ENCODE measurements around the gene CREB3L2.

The CREB3L2 gene

GRCh38 chr7:137898839-137899721, 102.8 kb downstream of the CREB3L2 start:
- DNase-seq (ENCODE audit: low spot score), result peak; percentile 75

GRCh38 chr7:137895301-137896221, 106.3 kb downstream of the CREB3L2 start:
- no peak for DNase-seq (ENCODE audit: low spot score)

DNA sequence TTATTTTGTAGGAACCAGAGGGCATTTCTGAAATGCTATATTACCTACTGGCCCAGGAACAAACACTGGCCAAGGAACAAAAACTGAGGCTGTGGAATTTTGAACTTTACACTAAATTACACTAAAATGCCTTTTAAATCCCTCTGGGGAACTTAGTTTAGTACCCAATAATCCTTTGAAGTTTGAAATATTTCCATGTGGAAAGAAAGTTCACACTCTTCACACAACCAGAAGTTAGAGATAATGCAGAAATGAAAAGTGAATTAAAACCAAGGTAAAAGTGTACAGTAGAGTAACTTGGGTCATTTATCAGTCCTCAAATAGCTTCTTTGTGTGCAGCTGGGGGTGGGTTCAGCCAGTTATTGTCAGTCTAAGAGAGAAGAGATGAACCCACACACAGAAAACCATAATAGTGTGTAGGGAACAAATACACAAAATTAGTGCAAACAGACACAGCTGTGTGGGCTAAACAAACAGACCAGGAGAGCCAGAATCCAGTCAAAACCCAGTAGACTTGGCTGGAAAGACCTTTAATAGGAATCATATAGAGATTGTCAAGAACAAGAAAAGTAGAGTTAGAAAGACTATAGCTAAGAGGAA, 108.6 kb downstream of the CREB3L2 start:
- no peak for DNase-seq (ENCODE audit: low spot score)

DNA sequence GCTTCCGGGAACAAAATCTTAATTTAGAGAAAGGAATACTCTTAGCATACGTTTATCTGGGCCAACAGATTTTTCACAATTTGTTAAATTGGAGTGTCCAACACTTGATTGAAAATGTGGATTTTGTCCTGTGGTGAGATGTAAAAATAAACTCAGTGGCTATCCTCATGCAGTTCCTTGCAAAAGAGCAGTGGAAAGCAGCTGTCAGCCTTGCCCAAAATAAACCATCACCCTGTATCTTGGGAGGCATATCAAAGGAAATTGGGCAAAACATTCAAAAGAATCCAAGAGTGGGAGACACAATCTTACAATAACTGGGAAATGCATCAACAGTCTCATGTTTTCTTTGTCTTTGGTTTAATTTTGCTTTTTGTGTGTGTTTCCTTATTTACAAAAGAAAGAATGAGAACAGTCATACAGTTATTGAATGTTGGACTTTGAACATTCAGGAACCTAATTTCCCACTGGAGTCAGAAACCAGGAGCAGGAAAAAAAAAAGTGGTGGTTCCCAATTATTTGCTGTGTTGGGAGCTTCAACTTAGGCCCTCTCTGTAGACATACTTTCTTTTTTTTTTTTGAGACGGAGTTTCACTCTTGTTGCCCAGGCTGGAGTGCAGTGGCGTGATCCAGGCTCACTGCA, 110.8 kb downstream of the CREB3L2 start:
- DNase-seq (ENCODE audit: low spot score), result no peak

GRCh38 chr7:137890449-137890921, 111.4 kb downstream of the CREB3L2 start:
- no peak for DNase-seq (ENCODE audit: low spot score)

DNA sequence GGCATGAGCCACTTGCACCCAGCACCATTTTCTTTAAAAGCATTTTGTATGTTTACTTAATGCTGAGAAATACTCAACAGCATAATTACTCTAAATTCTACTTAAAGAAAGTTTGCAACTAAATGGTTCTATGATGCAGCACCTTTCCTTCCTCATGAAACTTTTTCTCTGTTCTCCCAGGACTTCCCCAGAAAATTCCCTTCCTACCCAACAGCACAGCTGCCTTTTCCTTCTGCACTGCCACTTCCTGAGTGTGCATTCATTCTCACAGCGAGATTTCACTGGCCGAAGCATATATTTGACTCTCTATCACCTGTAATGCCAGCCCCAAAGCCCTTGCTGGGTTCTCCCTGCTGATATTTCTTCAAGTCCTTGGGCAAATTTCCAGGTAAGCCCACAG, 113.6 kb downstream of the CREB3L2 start:
- DNase-seq (ENCODE audit: low spot score), result no peak

- no peak for DNase-seq (ENCODE audit: low spot score)
Measured at GRCh38 chr7:137886746-137887145, 115.1 kb downstream of the CREB3L2 start.

- no peak for DNase-seq (ENCODE audit: low spot score)
Measured at GRCh38 chr7:137886281-137886680, 115.6 kb downstream of the CREB3L2 start.

GRCh38 chr7:137885678-137886077, 116.2 kb downstream of the CREB3L2 start:
- DNase-seq (ENCODE audit: low spot score), result no peak

DNA sequence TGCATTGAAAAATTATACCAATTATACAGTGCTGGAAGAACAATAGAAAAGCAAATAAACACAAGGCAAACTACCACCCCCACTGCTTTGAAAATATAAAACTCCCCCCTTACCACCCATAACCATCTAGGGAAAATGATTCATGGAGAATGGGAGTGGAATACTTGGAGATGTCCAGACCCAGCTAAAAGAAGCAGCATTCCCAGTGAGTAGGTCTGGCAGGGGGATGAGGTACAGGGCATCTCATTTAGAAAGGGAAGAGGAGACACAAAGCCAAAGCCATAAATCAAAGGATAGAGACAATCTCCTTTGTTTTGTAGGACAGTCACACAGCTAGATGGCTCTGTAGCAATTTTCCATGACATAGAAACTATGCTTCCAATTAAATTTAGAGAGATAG, 119.1 kb downstream of the CREB3L2 start:
- DNase-seq (ENCODE audit: low spot score), result no peak

DNA sequence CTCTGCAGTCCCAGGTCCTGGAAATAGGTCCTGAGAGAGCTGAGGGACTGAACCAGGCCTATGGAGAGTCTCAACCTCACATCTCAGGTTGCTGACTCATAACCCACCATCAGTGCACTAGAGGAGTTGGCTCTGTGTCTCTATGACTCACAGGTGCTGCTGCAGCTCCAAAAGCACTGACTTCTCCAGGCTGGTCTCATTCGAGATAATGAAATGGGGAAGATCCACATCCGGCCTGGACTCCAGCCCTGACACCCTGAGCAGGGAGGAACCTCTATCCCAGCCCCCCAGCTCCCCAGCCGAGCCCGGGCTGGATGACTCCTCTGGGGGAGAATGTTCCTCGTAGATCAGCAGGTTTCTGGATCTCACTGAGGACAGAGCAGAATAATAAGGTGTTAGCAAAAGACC, 119.6 kb downstream of the CREB3L2 start:
- DNase-seq (ENCODE audit: low spot score), result no peak

- DNase-seq (ENCODE audit: low spot score), result no peak
Measured at GRCh38 chr7:137881607-137882260, 120.2 kb downstream of the CREB3L2 start.

- DNase-seq (ENCODE audit: low spot score), result no peak
Measured at GRCh38 chr7:137880432-137880831, 121.5 kb downstream of the CREB3L2 start.

DNA sequence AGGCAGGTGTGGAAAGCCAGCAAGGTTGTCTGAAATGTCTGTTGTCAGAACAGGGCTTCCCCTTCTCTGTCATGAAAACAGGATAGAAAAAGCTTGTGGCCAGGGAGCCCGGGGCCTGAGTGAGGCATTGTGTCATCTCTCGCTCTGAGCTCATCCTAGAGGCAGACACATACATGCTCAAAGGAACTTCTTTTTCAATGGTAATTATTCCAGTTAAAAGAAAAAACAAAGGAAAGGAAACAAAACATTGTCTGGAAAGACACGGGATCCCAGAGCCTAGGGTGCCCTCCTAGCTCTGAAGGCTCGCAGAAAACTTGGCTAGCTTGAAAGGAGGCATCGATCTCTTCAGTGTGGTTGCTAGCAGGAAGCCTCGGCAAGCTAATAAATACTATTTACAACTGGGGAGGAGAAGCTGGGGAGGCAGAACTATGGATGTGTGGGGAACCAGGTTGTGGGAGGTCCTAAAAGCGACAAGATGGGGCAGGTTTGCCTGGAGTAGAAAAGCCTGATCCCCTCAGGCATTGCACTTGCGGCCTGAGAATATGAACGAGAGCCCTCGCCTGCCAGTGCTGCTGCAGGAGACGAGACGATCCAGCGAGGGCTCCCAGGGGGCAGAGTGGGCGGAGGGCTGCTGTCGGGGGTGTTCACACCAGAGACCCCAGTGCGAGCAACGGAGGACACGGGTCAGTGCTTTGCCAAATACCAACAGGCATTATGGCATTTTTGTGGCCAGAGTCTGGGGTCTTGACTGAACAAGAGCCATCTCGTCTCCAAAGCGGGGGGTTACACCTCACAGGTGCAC, 122.3 kb downstream of the CREB3L2 start:
- no peak for DNase-seq (ENCODE audit: low spot score)

DNA sequence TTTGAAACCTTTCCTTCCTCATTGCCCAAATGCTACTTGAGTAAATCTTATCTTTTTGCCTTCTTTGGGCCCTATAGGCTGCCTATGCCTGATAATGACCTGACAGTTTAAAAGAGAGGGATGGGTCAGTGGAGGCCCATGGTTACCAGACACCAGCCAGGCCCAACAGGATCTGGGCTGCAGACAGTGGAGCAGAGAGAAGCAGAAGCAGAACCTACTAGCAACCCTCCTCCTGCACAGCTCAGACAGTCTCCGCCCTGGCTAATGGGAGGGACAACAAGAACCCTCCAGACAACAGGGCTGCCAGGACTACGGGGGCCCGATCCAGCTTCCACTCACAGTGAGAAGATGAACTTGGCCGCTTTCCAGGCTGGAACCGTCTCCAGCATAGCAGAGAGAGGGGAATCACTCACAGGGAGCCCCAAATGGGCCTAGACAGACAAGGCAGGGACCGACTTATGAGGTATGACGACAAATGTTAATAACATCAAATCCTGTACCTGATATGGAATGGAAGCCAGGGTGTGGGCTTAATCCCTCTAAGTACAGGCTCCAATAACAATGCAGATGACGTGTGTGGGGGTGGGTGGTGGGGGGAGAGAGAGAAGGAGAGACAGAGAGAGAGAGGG, 123.4 kb downstream of the CREB3L2 start:
- DNase-seq (ENCODE audit: low spot score), result no peak

- no peak for DNase-seq (ENCODE audit: low spot score)
Measured at GRCh38 chr7:137877027-137877675, 124.7 kb downstream of the CREB3L2 start.

GRCh38 chr7:137875746-137876145, 126.1 kb downstream of the CREB3L2 start:
- DNase-seq (ENCODE audit: low spot score), result no peak

DNA sequence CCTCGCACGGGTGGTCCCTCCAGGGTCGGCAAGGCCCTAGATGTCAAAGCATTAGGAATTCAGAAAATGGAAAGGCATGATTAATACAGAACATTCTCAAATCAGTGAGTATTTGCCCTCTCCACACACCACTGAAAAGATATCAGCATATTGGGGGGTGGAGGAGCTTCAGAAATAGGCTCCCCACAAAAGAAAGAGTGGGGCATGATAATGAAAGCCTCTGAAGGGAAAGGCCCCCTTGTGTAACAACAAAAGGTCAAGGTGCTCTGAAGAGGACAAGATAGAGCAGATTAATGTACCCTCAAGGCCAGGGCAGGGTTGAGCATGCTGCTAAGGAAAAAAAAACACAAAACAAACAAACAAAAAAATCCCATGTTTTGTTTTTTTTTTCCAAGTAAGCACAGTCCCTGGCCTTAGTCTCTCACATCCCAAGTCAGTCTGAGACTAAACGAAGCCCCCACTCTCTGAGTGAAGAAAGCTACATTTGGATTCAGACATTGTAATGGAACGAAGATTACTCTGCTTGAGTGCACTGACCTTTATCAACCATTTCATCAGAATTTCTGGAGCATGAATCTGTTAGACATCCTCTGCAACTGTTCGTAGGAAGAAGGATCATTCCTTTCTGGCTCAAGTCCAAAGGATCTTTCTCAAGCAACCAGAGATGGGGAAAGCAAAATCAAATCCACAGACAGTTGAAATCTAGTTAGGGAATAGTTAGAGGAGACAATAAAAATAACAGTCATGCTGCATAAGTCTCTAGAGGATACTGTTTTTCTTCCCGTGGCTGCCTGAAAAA, 127.7 kb downstream of the CREB3L2 start:
- DNase-seq (ENCODE audit: low spot score), result no peak

GRCh38 chr7:137873524-137873923, 128.4 kb downstream of the CREB3L2 start:
- DNase-seq (ENCODE audit: low spot score), result no peak

All from globus pallidus (tissue), 1 donor.